ENCODE data around the gene FRMD8.

FRMD8 gene

GRCh38 chr11:65425971-65426838 is 39.8 kb downstream of the FRMD8 start:
- DNase-seq: no peak

GRCh38 chr11:65426839-65427690 is 40.6 kb downstream of the FRMD8 start:
- DNase-seq: no peak

GRCh38 chr11:65427691-65428577 is 41.5 kb downstream of the FRMD8 start:
- DNase-seq: no peak

- no peak for DNase-seq
Observed at GRCh38 chr11:65428578-65429067, 42.2 kb downstream of the FRMD8 start.

DNA sequence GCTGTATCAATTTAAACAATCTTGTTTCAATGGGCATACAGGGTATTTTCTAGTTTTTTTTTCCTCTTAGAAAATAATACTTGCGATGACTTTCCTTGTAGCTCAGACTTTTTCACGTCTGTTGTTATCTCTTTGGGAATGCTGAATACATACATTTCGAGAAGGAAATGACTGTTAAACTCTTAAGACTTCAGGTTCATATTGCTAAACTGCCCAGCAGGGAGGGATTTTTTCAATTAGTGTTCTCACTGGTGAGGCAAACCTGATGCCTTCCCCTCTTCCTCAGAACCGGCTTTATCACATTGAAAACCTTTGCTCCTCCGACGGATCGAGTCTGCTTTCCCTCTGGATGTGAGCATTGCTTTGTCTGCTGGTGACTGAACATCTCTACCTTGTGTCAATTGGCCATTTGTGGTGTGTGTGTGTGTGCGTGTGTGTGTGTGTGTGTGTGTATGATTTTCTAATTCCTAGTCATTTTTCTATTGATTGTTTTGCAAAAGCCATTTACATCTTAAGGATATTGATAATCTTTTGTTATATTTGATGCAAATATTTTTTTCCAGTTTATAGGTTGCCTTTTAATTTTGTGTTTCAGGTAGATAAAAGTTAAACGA is 42.7 kb downstream of the FRMD8 start:
- DNase-seq: no peak

DNA sequence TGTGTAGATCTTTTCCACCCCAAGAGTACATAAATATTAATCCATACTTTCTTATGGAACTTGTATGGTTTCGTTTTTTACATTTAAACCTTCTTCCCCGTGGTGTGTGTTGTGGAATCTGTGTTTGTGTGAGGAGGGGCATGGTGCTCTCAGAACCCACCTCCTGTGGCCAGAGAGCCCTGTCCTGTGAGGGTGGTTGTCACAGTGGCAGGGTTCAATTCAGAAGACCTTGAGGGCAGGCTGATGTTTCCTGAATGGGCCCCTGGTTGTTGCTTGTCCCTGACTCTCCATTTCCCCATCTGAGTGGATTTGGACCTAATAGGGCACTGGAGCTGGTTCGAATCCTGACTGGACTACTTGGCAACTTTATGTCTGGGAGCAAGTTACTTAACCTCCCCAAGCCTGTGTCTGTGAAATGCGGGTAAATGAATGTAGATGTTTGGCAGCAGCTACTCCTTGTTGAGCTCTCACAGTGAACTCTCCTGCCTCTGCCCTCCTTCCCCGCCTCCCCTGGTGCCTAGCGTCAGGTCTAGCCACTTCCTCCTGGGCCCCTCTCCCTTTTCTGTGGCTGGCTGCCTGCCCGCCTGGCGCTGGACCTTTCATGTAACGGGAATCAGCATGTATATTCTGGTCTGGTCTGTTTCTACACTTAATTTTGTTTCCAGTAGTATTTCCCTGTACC is 43.4 kb downstream of the FRMD8 start:
- no peak for DNase-seq

DNA sequence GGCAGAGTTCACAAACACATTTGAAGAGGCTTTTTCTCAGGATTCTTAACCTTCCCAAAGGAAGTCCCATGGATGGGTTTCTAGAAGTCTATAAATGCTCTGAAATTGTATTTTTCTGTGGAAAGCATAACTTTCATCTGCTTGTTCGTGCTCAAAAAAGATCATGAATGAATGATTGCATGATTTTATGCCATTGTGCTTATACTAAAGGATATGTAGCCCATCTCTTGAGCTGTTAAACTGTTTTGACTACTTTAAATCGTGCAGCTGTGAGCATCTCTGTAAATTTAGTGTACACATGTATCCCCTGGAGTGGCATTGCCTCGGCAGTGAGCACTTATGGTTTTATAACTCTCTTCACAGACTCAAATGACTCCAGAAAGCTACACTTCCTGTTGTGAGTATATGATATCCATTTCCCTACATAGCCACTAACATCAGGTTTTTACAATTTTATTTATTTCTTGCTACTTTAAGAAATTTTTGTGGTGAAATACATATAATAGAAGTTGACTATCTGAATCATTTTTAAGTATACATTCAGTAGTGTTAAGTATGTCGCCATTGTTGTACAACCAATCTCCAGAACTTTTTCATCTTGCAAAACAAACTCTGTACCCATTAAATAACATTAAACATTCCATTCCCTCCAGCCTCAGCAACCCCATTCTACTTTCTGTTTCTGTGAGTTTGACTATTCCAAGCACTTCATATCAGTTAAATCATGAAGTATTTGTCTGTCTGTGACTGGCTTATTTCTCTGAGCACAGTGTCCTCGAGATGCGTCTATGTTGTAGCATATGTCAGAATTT is 44.2 kb downstream of the FRMD8 start:
- DNase-seq: no peak

- DNase-seq: no peak
Observed at GRCh38 chr11:65431451-65432099, 45.1 kb downstream of the FRMD8 start.

- no peak for DNase-seq
Observed at GRCh38 chr11:65432100-65432650, 45.7 kb downstream of the FRMD8 start.

DNA sequence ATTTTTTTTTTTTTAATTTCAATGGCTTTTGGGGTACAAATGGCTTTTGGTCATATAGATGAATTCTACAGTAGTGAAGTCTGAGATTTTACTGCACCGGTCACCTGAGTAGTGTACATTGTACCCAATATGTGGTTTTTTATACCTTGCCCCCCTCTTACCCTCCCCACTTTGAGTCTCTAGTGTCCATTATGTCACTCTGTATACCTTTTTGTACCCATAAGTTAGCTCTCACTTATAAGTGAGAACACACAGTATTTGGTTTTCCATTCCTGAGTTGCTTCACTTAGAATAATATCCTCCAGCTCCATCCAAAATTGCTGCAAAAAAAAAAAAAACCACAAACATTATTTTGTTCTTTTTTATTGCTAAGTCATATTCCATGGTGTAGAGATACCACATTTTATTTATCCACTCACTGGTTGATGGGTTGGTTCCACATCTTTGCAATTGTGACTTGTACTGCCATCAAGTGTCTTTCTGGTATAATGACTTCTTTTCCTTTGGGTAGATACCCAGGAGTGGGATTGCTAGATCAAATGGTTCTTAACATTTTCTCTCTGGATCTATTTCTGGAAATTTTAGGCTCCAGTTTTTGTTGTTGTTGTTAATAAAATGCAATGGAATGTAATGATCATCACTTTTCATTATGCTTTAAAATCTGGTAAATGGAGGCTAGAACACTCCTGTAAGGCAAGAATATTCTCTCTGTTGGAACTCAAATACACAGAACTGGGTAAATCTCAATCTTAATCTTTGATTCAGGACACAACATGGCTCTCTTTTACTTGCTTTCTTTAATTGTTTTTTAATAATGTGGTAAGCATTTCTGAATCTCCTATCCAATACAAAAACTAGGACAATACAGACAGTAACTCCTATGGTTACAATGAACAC is 46.5 kb downstream of the FRMD8 start:
- DNase-seq: no peak

- DNase-seq: no peak
Observed at GRCh38 chr11:65433657-65434056, 47.2 kb downstream of the FRMD8 start.

- DNase-seq: no peak
Observed at GRCh38 chr11:65434057-65434666, 47.7 kb downstream of the FRMD8 start.

DNA sequence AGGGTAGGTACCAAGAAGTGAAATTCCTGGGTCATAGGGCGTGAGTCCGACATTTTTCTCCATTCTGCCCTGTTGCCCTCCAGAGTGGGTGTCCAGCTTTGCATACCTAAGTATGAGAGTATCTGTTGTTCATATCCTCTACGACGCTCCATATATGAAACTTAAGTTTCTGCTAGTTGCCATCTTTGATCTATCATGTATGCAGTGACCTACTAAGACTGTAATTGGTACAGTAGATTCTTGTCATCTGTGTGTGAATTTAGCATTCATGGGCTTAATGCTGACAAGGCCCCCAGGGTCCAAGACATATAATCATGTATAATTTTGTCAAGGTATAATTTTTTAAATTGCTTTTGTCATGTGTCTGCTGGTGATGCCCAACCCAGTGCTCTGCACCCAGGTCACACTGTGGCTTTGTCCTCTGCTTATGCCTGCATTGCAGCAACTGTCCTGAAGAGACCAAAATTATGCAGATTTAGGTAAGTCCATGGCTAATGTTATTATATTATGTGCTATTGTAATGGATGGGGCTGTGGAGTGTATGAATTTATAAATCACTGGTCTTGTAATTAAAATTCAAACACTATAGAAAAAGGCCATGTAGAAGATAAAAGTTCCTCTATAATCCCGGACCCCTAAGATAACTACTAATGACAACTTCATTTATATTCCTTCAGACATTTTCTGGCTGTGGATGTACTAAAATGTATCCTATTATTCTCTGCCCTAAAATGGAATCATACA is 48.4 kb downstream of the FRMD8 start:
- DNase-seq: no peak

DNA sequence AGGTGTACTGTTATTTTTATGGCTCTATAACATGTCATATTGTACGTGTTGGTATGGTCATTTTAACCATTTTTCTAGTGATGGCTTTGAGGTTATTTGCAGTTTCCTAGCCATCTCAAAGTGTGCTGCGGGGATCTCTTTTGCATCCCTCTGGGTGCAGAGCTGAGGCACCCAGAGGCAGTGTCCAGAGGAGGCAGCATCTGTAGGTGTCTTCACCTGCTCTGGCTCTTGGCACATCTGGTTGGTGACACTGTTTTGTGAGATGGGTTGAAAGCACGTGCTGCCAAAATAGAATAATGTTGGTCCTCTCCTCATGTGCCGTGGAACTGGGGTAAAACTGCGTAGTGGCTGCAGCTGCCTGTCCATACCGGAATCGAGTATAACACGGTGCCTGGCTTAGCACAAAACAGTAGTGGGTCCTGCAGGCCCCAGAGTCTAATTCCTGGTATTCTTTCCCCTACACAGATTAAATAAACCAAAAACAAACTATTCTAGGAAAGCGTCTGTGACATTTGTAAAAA is 49.0 kb downstream of the FRMD8 start:
- DNase-seq: no peak

- DNase-seq: no peak
Observed at GRCh38 chr11:65435981-65436411, 49.6 kb downstream of the FRMD8 start.

GRCh38 chr11:65436412-65437032 is 50.1 kb downstream of the FRMD8 start:
- DNase-seq: no peak
